GM12801 (cell line): ENCODE data around the gene ZDHHC3.

Experiments
- CTCF ChIP-seq: IDR thresholded peaks from one replicate; pipeline ENCODE4 v1.5.1; 2011; ENCODE audit warnings: control low read depth; ENCODE audit not compliant: insufficient read length; ENCODE audit errors: extremely low read depth

The ZDHHC3 gene

GRCh38 chr3:44988073-44988472, 12.1 kb upstream of the ZDHHC3 start:
- TF ChIP-seq CTCF: no peak

- TF ChIP-seq CTCF: no peak
Measured at GRCh38 chr3:44987332-44987731, 11.4 kb upstream of the ZDHHC3 start.

- no peak for TF ChIP-seq CTCF
Measured at GRCh38 chr3:44984335-44984734, 8.4 kb upstream of the ZDHHC3 start.

- TF ChIP-seq CTCF: no peak
Measured at GRCh38 chr3:44983484-44983941, 7.5 kb upstream of the ZDHHC3 start.

- no peak for TF ChIP-seq CTCF
Measured at GRCh38 chr3:44982817-44983216, 6.8 kb upstream of the ZDHHC3 start.

GRCh38 chr3:44981751-44982150, 5.8 kb upstream of the ZDHHC3 start:
- TF ChIP-seq CTCF: no peak

- no peak for TF ChIP-seq CTCF
Measured at GRCh38 chr3:44981220-44981619, 5.2 kb upstream of the ZDHHC3 start.

GRCh38 chr3:44974416-44974815, 1.6 kb downstream of the ZDHHC3 start:
- no peak for TF ChIP-seq CTCF
